ENCODE measurements around the gene STRBP. TPM values are rescaled to one million over a fixed set of nuclear protein-coding genes. Genes with fewer than 3 reads are reported as not detected.

STRBP gene
- total RNA-seq, 4 donors from 2014 or later: 6.0 to 9.3 (median 8.1) TPM

DNA sequence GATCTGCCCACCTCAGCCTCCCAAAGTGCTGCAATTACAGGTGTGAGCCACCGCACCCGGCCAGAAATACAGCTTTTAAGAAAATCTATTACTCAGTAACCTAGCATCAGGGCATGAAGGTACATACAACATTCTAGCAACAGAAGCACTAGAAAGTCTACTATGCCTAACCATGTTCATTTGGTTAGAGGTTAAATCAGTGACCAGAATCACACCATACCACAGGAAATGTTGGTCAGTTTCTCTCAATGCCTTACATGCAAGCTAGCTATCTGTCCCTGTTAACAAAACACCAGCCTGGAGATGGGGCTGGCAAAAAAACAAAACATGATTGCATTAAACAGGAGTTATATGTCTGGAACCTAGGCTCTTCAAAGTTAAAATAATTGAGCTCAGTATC is 104.1 kb downstream of the STRBP start:
- ATAC-seq (ENCODE audit: low FRiP score) (no peak), DNase-seq (ENCODE audit: low spot score) (no peak)
- TF ChIP-seq, protein P1, sequence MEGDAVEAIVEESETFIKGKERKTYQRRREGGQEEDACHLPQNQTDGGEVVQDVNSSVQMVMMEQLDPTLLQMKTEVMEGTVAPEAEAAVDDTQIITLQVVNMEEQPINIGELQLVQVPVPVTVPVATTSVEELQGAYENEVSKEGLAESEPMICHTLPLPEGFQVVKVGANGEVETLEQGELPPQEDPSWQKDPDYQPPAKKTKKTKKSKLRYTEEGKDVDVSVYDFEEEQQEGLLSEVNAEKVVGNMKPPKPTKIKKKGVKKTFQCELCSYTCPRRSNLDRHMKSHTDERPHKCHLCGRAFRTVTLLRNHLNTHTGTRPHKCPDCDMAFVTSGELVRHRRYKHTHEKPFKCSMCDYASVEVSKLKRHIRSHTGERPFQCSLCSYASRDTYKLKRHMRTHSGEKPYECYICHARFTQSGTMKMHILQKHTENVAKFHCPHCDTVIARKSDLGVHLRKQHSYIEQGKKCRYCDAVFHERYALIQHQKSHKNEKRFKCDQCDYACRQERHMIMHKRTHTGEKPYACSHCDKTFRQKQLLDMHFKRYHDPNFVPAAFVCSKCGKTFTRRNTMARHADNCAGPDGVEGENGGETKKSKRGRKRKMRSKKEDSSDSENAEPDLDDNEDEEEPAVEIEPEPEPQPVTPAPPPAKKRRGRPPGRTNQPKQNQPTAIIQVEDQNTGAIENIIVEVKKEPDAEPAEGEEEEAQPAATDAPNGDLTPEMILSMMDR (IDR thresholded peaks at IDR 0.05): no peak

DNA sequence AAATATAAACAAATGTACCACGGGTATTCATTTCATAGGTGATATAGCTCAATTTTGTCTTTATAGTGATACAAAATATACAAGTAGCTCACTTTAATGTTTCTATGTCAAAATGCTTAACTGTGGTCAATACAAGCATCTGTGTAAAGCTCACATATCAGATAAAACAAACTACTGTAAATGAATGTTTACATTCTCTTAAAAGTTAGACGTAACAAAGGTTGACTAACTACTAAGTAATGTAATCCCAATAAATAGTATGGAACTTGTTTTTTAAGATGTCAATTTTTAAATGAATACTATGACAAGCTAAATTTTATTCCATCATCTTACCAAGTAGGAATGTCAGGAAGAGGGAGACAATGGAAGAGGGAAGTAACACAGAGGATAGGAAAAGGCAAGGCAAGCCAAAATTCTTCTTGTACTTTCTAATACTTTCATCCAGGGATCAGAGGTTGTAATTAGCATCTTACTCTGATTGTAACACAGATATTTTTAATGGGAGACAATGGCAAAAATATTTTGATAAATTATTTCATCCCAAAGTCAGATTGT is 105.5 kb downstream of the STRBP start:
- TF ChIP-seq, protein P1 (IDR thresholded peaks at IDR 0.05): no peak
- ATAC-seq (ENCODE audit: low FRiP score) (no peak), DNase-seq (ENCODE audit: low spot score) (no peak)

DNA sequence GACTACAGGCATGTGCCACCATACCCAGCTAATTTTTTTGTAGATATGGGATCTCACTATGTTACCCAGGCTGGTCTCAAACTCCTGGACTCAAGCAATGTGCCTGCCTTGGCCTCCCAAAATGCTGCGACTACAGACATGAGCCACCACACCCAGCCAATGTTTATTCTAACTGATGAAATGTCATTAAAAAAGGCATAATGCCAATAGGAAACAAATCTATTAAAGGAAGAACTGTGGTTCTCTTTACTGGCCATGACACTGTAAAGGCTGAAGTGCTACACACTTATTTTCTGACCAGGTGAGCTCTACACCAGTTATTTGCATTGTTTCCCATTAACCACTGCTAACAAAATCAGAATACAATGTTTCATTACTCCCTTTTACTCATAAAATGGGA is 106.0 kb downstream of the STRBP start:
- TF ChIP-seq, protein P1 (IDR thresholded peaks at IDR 0.05): no peak
- no peak for DNase-seq (ENCODE audit: low spot score)
- no peak for ATAC-seq (ENCODE audit: low FRiP score)

DNA sequence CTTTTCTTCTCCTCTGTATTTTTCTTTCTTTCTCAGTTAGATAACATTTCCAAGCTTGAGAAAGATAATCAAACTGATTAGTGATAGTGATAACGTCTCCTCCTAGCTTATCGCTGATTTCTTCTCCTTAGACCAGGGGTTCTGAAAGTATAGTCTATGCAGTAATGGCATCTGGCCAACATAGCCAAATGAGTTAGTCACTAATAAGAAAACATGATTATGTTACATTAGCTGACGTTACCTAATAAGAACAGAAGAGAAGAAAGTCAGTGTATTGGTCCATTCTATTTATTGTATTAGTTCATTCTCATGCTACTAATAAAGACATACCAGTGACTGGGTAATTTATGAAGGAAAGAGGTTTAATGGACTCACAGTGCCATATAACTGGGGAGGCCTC is 111.2 kb downstream of the STRBP start:
- ATAC-seq (ENCODE audit: low FRiP score) (no peak), DNase-seq (ENCODE audit: low spot score) (no peak)
- TF ChIP-seq, protein P1 (IDR thresholded peaks at IDR 0.05): no peak

DNA sequence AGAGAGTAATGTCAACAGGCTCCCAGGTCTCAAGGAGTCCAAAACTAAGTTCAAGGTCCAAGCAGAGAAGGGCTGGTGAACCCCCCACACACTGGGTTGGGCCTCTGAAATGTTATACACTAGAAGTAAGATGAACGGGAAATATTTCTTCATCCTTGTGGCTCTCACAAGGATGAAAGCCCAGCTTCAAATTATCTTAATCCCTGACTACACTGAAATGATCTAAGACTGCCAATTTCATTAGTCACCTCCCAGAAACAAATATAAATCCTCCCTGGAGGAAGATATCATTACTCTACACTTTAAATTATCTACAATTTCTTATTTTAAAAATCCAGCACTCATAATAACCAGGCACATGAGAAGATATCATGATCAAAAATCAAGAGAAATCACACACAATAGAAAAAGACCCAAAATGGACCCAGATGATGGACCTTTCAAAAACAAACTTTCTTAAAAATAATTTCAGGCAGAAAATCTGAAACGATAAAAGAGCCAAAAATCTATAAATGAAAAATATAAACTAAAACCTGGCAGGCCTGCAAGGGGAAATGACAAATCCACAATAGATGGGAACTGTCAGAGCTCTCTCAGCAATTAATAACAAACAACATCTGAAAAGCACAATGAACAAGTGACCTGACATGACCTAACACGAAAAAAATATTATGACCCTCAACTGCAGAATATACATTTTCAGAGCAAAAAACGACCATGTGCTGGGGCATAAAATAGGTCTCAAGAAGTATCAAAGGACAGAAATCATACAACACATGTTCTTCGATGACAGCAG is 117.5 kb downstream of the STRBP start:
- ATAC-seq (ENCODE audit: low FRiP score) (no peak), DNase-seq (ENCODE audit: low spot score) (no peak)
- TF ChIP-seq, protein P1 (IDR thresholded peaks at IDR 0.05): no peak

DNA sequence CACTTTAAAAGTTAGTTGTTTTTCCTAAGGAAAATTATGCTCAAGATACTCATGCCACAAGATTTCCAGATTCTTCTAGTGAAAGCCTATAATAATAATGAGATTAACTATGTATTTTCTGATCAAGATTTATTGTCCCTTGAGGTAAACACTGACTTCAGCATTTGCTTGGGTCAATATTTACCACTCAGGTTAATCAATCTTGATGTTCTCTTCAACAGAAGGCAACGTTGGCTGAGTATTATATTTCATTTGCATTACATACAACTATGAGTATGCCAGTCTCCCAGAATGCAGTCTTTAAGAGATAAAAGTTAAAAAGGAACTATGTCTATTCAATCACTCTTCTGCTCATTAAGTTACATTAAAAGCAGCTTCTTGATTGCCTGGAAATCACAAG is 119.3 kb downstream of the STRBP start:
- no peak for ATAC-seq (ENCODE audit: low FRiP score)
- TF ChIP-seq, protein P1 (IDR thresholded peaks at IDR 0.05): no peak
- DNase-seq (ENCODE audit: low spot score): no peak

DNA sequence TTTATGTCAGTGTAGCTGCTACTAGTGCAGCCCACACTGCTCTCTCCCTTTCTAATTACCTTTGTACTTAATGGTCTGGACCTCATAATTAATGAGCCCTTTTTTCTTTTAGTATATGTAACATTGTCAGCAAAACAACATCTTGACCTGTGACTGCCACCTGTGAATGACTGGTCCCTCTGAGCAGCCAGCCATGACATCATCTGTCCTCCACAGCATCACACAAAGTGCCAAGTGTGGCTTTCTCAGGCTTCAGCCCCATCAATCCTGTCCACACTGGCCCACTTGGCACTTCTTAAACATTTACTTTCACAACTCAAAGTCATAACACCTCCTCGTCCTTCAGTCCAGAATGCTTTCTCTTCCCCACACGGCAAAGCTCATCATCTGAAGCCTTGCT is 130.2 kb downstream of the STRBP start:
- TF ChIP-seq, protein P1 (IDR thresholded peaks at IDR 0.05): no peak
- no peak for DNase-seq (ENCODE audit: low spot score)
- no peak for ATAC-seq (ENCODE audit: low FRiP score)
